ENCODE results near the gene GDI1. TPM values are rescaled to one million over a fixed set of nuclear protein-coding genes. Genes with fewer than 3 reads are reported as not detected.

The GDI1 gene
- polyA plus RNA-seq, 3 donors, result 15.8 to 398 (median 21.3) TPM

GRCh38 chrX:154462396-154462795, 25.4 kb downstream of the GDI1 start:
- H4K20me1 ChIP-seq (ENCODE audit: insufficient read depth, low read length), result no peaks in the 10 kb centered on the region
- H3K27ac ChIP-seq (ENCODE audit: low read depth in 1 of 2, low read length in 2 of 2), result no peak overlapping the region
- no peaks in the 10 kb centered on the region for H3K79me2 ChIP-seq (ENCODE audit: insufficient read depth, low read length)
- Mint-ChIP-seq H3K27me3 (ENCODE audit: low read depth in 3 of 3) (peaks cover 5 to 24% (median 16%) of the 10 kb centered on the region in 3 donors), H3K36me3 (peaks cover 0 to 1% of the 10 kb centered on the region in 2 donors), H3K4me3 (no peak overlapping the region), H3K4me1 (peaks cover 8% of the 10 kb centered on the region), H3K9me3 (peaks cover 0 to 13% (median 2%) of the 10 kb centered on the region in 7 donors), H3K27ac (no peak overlapping the region)
- H3K27me3 ChIP-seq (ENCODE audit: control insufficient read depth in 2 of 2, insufficient read depth in 2 of 2, low read length in 2 of 2), result peaks cover 0 to 7% of the 10 kb centered on the region in 2 donors
- no CpG with 5 or more reads among the region's 8 CpGs for WGBS (ENCODE audit: insufficient coverage)
- no peak for DNase-seq
- no peaks in the 10 kb centered on the region for H3K36me3 ChIP-seq (replicated peaks in 1 of 2; ENCODE audit: control insufficient read depth in 1 of 2, insufficient read depth in 2 of 2, low read length in 2 of 2)
- H3K4me2 ChIP-seq (replicated peaks; ENCODE audit: extremely low read depth, low read length, poor library complexity, severe bottlenecking), result no peak overlapping the region
- intact Hi-C loops (cut with micrococcal nuclease), result no loop called here
- no peak overlapping the region for H2AFZ ChIP-seq (ENCODE audit: insufficient read depth, low read depth, low read length, poor library complexity, severe bottlenecking)
- peaks cover 6% of the 10 kb centered on the region in 2 donors for H3K4me1 ChIP-seq (ENCODE audit: control insufficient read depth in 1 of 2, insufficient read depth in 2 of 2, low read length in 2 of 2)
- no peak overlapping the region for H3K4me3 ChIP-seq (replicated peaks in 1 of 3; ENCODE audit: low read depth in 2 of 3, low read length in 3 of 3)
- TF ChIP-seq CTCF (IDR thresholded peaks at IDR 0.05), result no peak
- H3K9me3 ChIP-seq (replicated peaks in 1 of 2; ENCODE audit: control insufficient read depth in 1 of 2, insufficient read depth in 1 of 2, low read length in 2 of 2), result no peaks in the 10 kb centered on the region
- no peak overlapping the region for H3K9ac ChIP-seq (ENCODE audit: insufficient read depth, low read length, poor library complexity, severe bottlenecking)

GRCh38 chrX:154463611-154464220, 26.8 kb downstream of the GDI1 start:
- intact Hi-C loops (cut with micrococcal nuclease), result no loop called here
- no peak for DNase-seq
- no peak overlapping the region for H3K4me2 ChIP-seq (replicated peaks; ENCODE audit: extremely low read depth, low read length, poor library complexity, severe bottlenecking)
- 85% methylated on average over 11 of the region's 36 CpGs for WGBS (ENCODE audit: insufficient coverage)
- H2AFZ ChIP-seq (ENCODE audit: insufficient read depth, low read depth, low read length, poor library complexity, severe bottlenecking), result no peak overlapping the region
- H3K4me1 ChIP-seq (ENCODE audit: control insufficient read depth in 1 of 2, insufficient read depth in 2 of 2, low read length in 2 of 2), result peaks cover 1 to 2% of the 10 kb centered on the region in 2 donors
- H3K79me2 ChIP-seq (ENCODE audit: insufficient read depth, low read length), result no peaks in the 10 kb centered on the region
- H3K27me3 ChIP-seq (ENCODE audit: control insufficient read depth in 2 of 2, insufficient read depth in 2 of 2, low read length in 2 of 2), result peaks cover 0 to 1% of the 10 kb centered on the region in 2 donors
- H3K9ac ChIP-seq (ENCODE audit: insufficient read depth, low read length, poor library complexity, severe bottlenecking), result no peak overlapping the region
- H3K27ac ChIP-seq (ENCODE audit: low read depth in 1 of 2, low read length in 2 of 2), result no peak overlapping the region
- H3K36me3 Mint-ChIP-seq, result no peaks in the 10 kb centered on the region
- H3K36me3 ChIP-seq (replicated peaks in 1 of 2; ENCODE audit: control insufficient read depth in 1 of 2, insufficient read depth in 2 of 2, low read length in 2 of 2), result no peaks in the 10 kb centered on the region
- H3K9me3 Mint-ChIP-seq, result peaks cover 0 to 10% (median 4%) of the 10 kb centered on the region in 7 donors
- no peak for TF ChIP-seq CTCF (IDR thresholded peaks at IDR 0.05)
- H3K27me3 Mint-ChIP-seq (ENCODE audit: low read depth in 3 of 3), result peaks cover 2 to 19% (median 13%) of the 10 kb centered on the region in 3 donors
- no peaks in the 10 kb centered on the region for H3K9me3 ChIP-seq (replicated peaks in 1 of 2; ENCODE audit: control insufficient read depth in 1 of 2, insufficient read depth in 1 of 2, low read length in 2 of 2)
- no peaks in the 10 kb centered on the region for H4K20me1 ChIP-seq (ENCODE audit: insufficient read depth, low read length)
- peaks cover 6% of the 10 kb centered on the region for H3K4me1 Mint-ChIP-seq
- no peak overlapping the region for H3K4me3 ChIP-seq (replicated peaks in 1 of 3; ENCODE audit: low read depth in 2 of 3, low read length in 3 of 3)
- H3K27ac Mint-ChIP-seq, result no peak overlapping the region
- no peak overlapping the region for H3K4me3 Mint-ChIP-seq
